WTC11 (cell line): ENCODE data around the gene TSPAN18. TPM values are rescaled to one million over a fixed set of nuclear protein-coding genes. Genes with fewer than 3 reads are reported as not detected.

Experiments used
- ATAC-seq: fragments of 200-7000 bp; cut with Tn5 transposase; 2 replicates; pipeline ENCODE4 v1.10.0; 2021; ENCODE audit warnings: mild to moderate bottlenecking, moderate library complexity
- CTCF ChIA-PET: fragments of 300-600 bp; sonication (Branson Sonifier 250); formaldehyde crosslinking; loops from one replicate; lab custom pipeline; 2021; ENCODE audit warnings: antibody characterized with exemption; lab: Charles Lee
- POLR2A ChIA-PET: fragments of 350-600 bp; sonication (Branson Sonifier 250); formaldehyde crosslinking; loops from one replicate; lab custom pipeline; 2021; ENCODE audit warnings: antibody characterized with exemption; lab: Charles Lee
- DNase-seq: peaks from one replicate; pipeline ENCODE4 v3.0.0; 2021; ENCODE audit warnings: low spot score
- H3K27ac Mint-ChIP-seq: 2 replicates; pipeline ENCODE4 v1.8.0; 2021; ENCODE audit warnings: mixed read lengths
- H3K27me3 Mint-ChIP-seq: 2 replicates; pipeline ENCODE4 v1.8.0; 2021; ENCODE audit warnings: low read depth, mild to moderate bottlenecking, moderate library complexity, mixed read lengths
- H3K36me3 Mint-ChIP-seq: 2 replicates; pipeline ENCODE4 v1.8.0; 2021; ENCODE audit warnings: mixed read lengths
- H3K4me1 Mint-ChIP-seq: 2 replicates; pipeline ENCODE4 v1.8.0; 2022; ENCODE audit warnings: mixed read lengths
- H3K4me3 Mint-ChIP-seq: 2 replicates; pipeline ENCODE4 v1.8.0; 2021; ENCODE audit warnings: mild to moderate bottlenecking, moderate library complexity, mixed read lengths
- H3K9me3 Mint-ChIP-seq: 2 replicates; pipeline ENCODE4 v1.8.0; 2021; ENCODE audit warnings: mixed read lengths
- CBFB ChIP-seq: sonication (generic); formaldehyde crosslinking; IDR thresholded peaks from 2 replicates; pipeline ENCODE4 v1.8.1; 2022; ENCODE audit warnings: mild to moderate bottlenecking, low read depth, missing genetic modification reagents
- ESRRA ChIP-seq: sonication (generic); formaldehyde crosslinking; IDR thresholded peaks from 2 replicates; pipeline ENCODE4 v1.8.1; 2022; ENCODE audit warnings: mild to moderate bottlenecking, missing genetic modification reagents, borderline replicate concordance
- ETV6 ChIP-seq: sonication (generic); formaldehyde crosslinking; IDR thresholded peaks from 2 replicates; pipeline ENCODE4 v1.8.1; 2022; ENCODE audit warnings: mild to moderate bottlenecking, missing genetic modification reagents
- IRF1 ChIP-seq: sonication (generic); formaldehyde crosslinking; IDR thresholded peaks from 2 replicates; pipeline ENCODE4 v1.8.0; 2023; ENCODE audit warnings: missing genetic modification reagents
- JUN ChIP-seq: sonication (generic); formaldehyde crosslinking; IDR thresholded peaks from 2 replicates; pipeline ENCODE4 v1.8.0; 2023; ENCODE audit warnings: mild to moderate bottlenecking, missing genetic modification reagents
- MXD4 ChIP-seq: fragments of 250-450 bp; sonication (Bioruptor Pico); IDR thresholded peaks from 2 replicates; pipeline ENCODE4 v1.8.0; 2021; ENCODE audit warnings: mild to moderate bottlenecking, moderate library complexity, borderline replicate concordance
- NR2C2 ChIP-seq: sonication (generic); formaldehyde crosslinking; IDR thresholded peaks from 2 replicates; pipeline ENCODE4 v1.8.0; 2022; ENCODE audit warnings: mild to moderate bottlenecking, missing genetic modification reagents
- PREB ChIP-seq: sonication (generic); formaldehyde crosslinking; IDR thresholded peaks from 2 replicates; pipeline ENCODE4 v1.8.1; 2022; ENCODE audit warnings: mild to moderate bottlenecking, missing genetic modification reagents, moderate library complexity, borderline replicate concordance
- SP1 ChIP-seq: sonication (generic); formaldehyde crosslinking; conservative IDR thresholded peaks from 2 replicates; pipeline ENCODE4 v1.8.1; 2022; ENCODE audit warnings: missing genetic modification reagents
- TEAD4 ChIP-seq: sonication (generic); formaldehyde crosslinking; IDR thresholded peaks from 2 replicates; pipeline ENCODE4 v1.8.0; 2022; ENCODE audit warnings: mild to moderate bottlenecking, missing genetic modification reagents
- TP53 ChIP-seq: sonication (generic); formaldehyde crosslinking; IDR thresholded peaks from 2 replicates; pipeline ENCODE4 v1.8.1; 2023; ENCODE audit warnings: mild to moderate bottlenecking, missing genetic modification reagents
- ZNF121 ChIP-seq: sonication (generic); formaldehyde crosslinking; IDR thresholded peaks from 2 replicates; pipeline ENCODE4 v1.8.0; 2023; ENCODE audit warnings: missing genetic modification reagents
- ZNF317 ChIP-seq: sonication (generic); formaldehyde crosslinking; IDR thresholded peaks from 2 replicates; pipeline ENCODE4 v1.8.1; 2023; ENCODE audit warnings: low read depth, mild to moderate bottlenecking, moderate library complexity, missing genetic modification reagents, borderline replicate concordance
- ZNF671 ChIP-seq: fragments of 250-450 bp; sonication (Bioruptor Pico); IDR thresholded peaks from 2 replicates; pipeline ENCODE4 v1.8.0; 2021; ENCODE audit warnings: mild to moderate bottlenecking
- total RNA-seq: library from RNA; stranded (reverse); gene quantifications from 3 replicates; pipeline ENCODE4 v1.2.3, GENCODE V29; 2021
- TF ChIP-seq, protein P1 (sequence below): sonication (generic); formaldehyde crosslinking; IDR thresholded peaks from 2 replicates; pipeline ENCODE4 v1.8.0; 2022; ENCODE audit warnings: mild to moderate bottlenecking, missing genetic modification reagents
- TF ChIP-seq, protein P2 (sequence below): fragments of 250-450 bp; sonication (Bioruptor Pico); IDR thresholded peaks from 2 replicates; pipeline ENCODE4 v1.8.0; 2021; ENCODE audit warnings: mild to moderate bottlenecking
- TF ChIP-seq, protein P3 (sequence below): sonication (generic); formaldehyde crosslinking; IDR thresholded peaks from 2 replicates; pipeline ENCODE4 v1.8.1; 2023; ENCODE audit warnings: mild to moderate bottlenecking, moderate library complexity, missing genetic modification reagents
- TF ChIP-seq, protein P4 (sequence below): fragments of 250-450 bp; sonication (Bioruptor Pico); IDR thresholded peaks from 2 replicates; pipeline ENCODE4 v1.9.0; 2021; ENCODE audit warnings: moderate library complexity, mild to moderate bottlenecking, inconsistent platforms, borderline replicate concordance
- TF ChIP-seq, protein P5 (sequence below): fragments of 250-450 bp; sonication (Bioruptor Pico); IDR thresholded peaks from 2 replicates; pipeline ENCODE4 v1.9.0; 2021; ENCODE audit warnings: mild to moderate bottlenecking, borderline replicate concordance

Gene TSPAN18
- total RNA-seq, 1 experiment from 2014 or later: 44.7 TPM

DNA sequence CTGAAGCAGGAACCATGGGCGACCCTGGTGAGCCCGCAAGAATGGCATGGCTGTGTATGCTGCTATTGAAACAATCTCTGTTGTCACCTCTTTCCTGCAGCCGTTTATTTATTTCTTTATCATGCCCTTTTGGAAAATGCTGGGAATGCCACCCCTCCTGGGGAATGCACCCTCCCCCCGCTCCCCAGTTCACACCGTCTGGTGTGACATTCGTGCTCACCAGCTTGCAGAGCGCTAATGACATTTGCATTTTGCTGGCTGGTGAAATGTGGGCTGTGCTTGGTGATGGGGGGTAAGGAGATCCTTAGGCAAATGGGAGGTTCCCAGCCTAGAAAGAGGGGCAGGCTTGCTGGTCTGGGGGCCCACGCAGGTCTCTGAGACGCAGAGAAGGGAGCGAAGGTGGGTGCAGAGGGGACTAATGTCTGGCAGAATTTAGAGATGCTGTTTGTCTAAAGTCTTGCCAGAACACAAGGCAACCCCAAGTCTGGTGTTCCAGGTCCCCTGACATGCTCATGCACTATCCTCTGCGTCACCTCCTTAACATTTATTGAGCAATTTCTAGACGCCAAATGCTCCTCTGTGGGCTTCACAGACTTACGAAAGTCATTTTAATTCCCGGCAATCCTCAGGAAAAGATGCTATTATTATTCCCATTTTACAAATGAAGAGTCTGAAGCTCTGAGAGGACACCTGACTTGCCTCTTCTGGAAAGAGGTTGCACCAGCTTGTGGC, 132.2 kb downstream of the TSPAN18 start:
- peaks cover 64% of the 10 kb centered on the region for H3K4me1 Mint-ChIP-seq
- no peak overlapping the region for H3K4me3 Mint-ChIP-seq
- no peaks in the 10 kb centered on the region; the same call in 1 of the 2 replicates for H3K27me3 Mint-ChIP-seq
- CTCF ChIA-PET: interaction anchor here (1.4 to 1.7 kb wide), 2 partner anchors 10 to 35 kb away, joined by 4 read pairs; no protein-coding TSS in a partner anchor
- peak overlapping the region; percentile 64 for H3K27ac Mint-ChIP-seq
- POLR2A ChIA-PET: no interaction called here
- ATAC-seq: peak; percentile 21
- H3K9me3 Mint-ChIP-seq: no peaks in the 10 kb centered on the region
- DNase-seq: peak; percentile 64
- peaks cover 5% of the 10 kb centered on the region for H3K36me3 Mint-ChIP-seq
- TF ChIP-seq TEAD4 (CRISPR knock-in tag) (0 out of 2 replicates have a peak, but pooled peaks have one; percentile 26), ZNF121 (no peak)

GRCh38 chr11:44859528-44859925, 132.8 kb downstream of the TSPAN18 start:
- Mint-ChIP-seq H3K36me3 (peaks cover 5% of the 10 kb centered on the region), H3K4me1 (peaks cover 59% of the 10 kb centered on the region), H3K4me3 (no peak overlapping the region), H3K9me3 (no peaks in the 10 kb centered on the region), H3K27me3 (no peaks in the 10 kb centered on the region; the same call in 1 of the 2 replicates), H3K27ac (no peak overlapping the region)
- TF ChIP-seq JUN (CRISPR knock-in tag): no peak
- no peak for TF ChIP-seq ESRRA (CRISPR knock-in tag)
- TF ChIP-seq, protein P1, sequence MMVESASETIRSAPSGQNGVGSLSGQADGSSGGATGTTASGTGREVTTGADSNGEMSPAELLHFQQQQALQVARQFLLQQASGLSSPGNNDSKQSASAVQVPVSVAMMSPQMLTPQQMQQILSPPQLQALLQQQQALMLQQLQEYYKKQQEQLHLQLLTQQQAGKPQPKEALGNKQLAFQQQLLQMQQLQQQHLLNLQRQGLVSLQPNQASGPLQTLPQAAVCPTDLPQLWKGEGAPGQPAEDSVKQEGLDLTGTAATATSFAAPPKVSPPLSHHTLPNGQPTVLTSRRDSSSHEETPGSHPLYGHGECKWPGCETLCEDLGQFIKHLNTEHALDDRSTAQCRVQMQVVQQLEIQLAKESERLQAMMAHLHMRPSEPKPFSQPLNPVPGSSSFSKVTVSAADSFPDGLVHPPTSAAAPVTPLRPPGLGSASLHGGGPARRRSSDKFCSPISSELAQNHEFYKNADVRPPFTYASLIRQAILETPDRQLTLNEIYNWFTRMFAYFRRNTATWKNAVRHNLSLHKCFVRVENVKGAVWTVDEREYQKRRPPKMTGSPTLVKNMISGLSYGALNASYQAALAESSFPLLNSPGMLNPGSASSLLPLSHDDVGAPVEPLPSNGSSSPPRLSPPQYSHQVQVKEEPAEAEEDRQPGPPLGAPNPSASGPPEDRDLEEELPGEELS (CRISPR knock-in tag): no peak
- TF ChIP-seq, protein P2, sequence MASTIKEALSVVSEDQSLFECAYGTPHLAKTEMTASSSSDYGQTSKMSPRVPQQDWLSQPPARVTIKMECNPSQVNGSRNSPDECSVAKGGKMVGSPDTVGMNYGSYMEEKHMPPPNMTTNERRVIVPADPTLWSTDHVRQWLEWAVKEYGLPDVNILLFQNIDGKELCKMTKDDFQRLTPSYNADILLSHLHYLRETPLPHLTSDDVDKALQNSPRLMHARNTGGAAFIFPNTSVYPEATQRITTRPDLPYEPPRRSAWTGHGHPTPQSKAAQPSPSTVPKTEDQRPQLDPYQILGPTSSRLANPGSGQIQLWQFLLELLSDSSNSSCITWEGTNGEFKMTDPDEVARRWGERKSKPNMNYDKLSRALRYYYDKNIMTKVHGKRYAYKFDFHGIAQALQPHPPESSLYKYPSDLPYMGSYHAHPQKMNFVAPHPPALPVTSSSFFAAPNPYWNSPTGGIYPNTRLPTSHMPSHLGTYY (CRISPR knock-in tag): no peak
- no peak for TF ChIP-seq TP53 (CRISPR knock-in tag)
- TF ChIP-seq, protein P3, sequence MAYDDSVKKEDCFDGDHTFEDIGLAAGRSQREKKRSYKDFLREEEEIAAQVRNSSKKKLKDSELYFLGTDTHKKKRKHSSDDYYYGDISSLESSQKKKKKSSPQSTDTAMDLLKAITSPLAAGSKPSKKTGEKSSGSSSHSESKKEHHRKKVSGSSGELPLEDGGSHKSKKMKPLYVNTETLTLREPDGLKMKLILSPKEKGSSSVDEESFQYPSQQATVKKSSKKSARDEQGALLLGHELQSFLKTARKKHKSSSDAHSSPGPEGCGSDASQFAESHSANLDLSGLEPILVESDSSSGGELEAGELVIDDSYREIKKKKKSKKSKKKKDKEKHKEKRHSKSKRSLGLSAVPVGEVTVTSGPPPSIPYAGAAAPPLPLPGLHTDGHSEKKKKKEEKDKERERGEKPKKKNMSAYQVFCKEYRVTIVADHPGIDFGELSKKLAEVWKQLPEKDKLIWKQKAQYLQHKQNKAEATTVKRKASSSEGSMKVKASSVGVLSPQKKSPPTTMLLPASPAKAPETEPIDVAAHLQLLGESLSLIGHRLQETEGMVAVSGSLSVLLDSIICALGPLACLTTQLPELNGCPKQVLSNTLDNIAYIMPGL (CRISPR knock-in tag): no peak
- TF ChIP-seq, protein P4, sequence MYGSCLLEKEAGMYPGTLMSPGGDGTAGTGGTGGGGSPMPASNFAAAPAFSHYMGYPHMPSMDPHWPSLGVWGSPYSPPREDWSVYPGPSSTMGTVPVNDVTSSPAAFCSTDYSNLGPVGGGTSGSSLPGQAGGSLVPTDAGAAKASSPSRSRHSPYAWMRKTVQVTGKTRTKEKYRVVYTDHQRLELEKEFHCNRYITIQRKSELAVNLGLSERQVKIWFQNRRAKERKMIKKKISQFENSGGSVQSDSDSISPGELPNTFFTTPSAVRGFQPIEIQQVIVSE: no peak
- no peak for TF ChIP-seq ZNF317
- TF ChIP-seq ETV6 (CRISPR knock-in tag): no peak
- TF ChIP-seq PREB: no peak
- TF ChIP-seq CBFB (CRISPR knock-in tag): no peak
- DNase-seq (no peak), ATAC-seq (no peak)
- ChIA-PET POLR2A (no interaction called here), CTCF (interaction anchor here (1.7 kb wide), 1 partner anchor 35 kb away, joined by 4 read pairs; no protein-coding TSS in a partner anchor)

DNA sequence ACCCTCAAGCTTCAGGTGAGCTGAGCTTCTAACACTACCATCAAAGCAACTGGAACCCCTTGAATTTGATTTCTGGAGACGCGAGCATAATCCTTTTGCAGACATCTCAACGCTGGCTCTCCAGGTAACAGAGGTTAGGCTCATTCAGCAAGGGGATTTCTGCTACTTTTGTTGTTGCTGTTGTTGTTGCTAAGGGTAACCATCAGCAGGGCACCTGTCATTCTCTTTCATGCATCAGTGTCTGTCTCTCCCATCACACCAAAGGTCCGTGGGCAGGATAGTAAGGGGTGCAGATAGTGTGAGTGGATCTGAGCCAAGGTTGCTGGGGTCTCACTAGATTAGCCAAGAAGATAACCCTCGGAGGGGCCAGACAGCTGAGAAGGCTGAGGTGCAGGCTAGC, 133.6 kb downstream of the TSPAN18 start:
- ChIA-PET POLR2A (interaction anchor here (0.7 kb wide), 2 partner anchors 10 to 67 kb away, joined by 3 read pairs; no protein-coding TSS in a partner anchor), CTCF (interaction anchor here (0.7 to 1.2 kb wide), 3 partner anchors 27 to 239 kb away, joined by 3 to 4 read pairs (median 3); no protein-coding TSS in a partner anchor)
- Mint-ChIP-seq H3K27ac (peak overlapping the region; percentile 59; the same call in 1 of the 2 replicates), H3K27me3 (no peaks in the 10 kb centered on the region; the same call in 1 of the 2 replicates), H3K9me3 (no peaks in the 10 kb centered on the region), H3K4me1 (peaks cover 67% of the 10 kb centered on the region), H3K36me3 (peaks cover 5% of the 10 kb centered on the region), H3K4me3 (no peak overlapping the region)
- no peak for ATAC-seq
- no peak for DNase-seq
- TF ChIP-seq SP1 (CRISPR knock-in tag): no peak
- TF ChIP-seq, protein P5, sequence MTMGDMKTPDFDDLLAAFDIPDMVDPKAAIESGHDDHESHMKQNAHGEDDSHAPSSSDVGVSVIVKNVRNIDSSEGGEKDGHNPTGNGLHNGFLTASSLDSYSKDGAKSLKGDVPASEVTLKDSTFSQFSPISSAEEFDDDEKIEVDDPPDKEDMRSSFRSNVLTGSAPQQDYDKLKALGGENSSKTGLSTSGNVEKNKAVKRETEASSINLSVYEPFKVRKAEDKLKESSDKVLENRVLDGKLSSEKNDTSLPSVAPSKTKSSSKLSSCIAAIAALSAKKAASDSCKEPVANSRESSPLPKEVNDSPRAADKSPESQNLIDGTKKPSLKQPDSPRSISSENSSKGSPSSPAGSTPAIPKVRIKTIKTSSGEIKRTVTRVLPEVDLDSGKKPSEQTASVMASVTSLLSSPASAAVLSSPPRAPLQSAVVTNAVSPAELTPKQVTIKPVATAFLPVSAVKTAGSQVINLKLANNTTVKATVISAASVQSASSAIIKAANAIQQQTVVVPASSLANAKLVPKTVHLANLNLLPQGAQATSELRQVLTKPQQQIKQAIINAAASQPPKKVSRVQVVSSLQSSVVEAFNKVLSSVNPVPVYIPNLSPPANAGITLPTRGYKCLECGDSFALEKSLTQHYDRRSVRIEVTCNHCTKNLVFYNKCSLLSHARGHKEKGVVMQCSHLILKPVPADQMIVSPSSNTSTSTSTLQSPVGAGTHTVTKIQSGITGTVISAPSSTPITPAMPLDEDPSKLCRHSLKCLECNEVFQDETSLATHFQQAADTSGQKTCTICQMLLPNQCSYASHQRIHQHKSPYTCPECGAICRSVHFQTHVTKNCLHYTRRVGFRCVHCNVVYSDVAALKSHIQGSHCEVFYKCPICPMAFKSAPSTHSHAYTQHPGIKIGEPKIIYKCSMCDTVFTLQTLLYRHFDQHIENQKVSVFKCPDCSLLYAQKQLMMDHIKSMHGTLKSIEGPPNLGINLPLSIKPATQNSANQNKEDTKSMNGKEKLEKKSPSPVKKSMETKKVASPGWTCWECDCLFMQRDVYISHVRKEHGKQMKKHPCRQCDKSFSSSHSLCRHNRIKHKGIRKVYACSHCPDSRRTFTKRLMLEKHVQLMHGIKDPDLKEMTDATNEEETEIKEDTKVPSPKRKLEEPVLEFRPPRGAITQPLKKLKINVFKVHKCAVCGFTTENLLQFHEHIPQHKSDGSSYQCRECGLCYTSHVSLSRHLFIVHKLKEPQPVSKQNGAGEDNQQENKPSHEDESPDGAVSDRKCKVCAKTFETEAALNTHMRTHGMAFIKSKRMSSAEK (CRISPR knock-in tag): no peak
- no peak for TF ChIP-seq IRF1 (CRISPR knock-in tag)
- no peak for TF ChIP-seq ETV6 (CRISPR knock-in tag)
- TF ChIP-seq NR2C2: no peak
- TF ChIP-seq MXD4 (CRISPR knock-in tag): no peak
- TF ChIP-seq ZNF671: no peak
